SK-N-SH treated with all-trans-retinoic acid at 6 μM for 48 hours (cell line): ENCODE measurements around the gene TNIK.

Source experiments
- ARNTL ChIP-seq: fragments of 450-650 bp; formaldehyde crosslinking; IDR thresholded peaks from 2 replicates; pipeline ENCODE4 v1.5.0; 2020; ENCODE audit warnings: low read depth, mild to moderate bottlenecking, moderate library complexity, borderline replicate concordance
- BACH2 ChIP-seq: fragments of 250-450 bp; sonication (Bioruptor Pico); IDR thresholded peaks from 2 replicates; pipeline ENCODE4 v1.9.0; 2021; ENCODE audit warnings: mild to moderate bottlenecking, borderline replicate concordance
- CSDC2 ChIP-seq: fragments of 250-450 bp; sonication (Bioruptor Pico); IDR thresholded peaks from 2 replicates; pipeline ENCODE4 v1.5.0; 2020; ENCODE audit warnings: mild to moderate bottlenecking, moderate library complexity
- ESRRG ChIP-seq: fragments of 250-450 bp; sonication (Bioruptor Pico); IDR thresholded peaks from 2 replicates; pipeline ENCODE4 v1.6.1; 2021; ENCODE audit warnings: mild to moderate bottlenecking
- ISL1 ChIP-seq: fragments of 250-450 bp; sonication (Bioruptor Pico); IDR thresholded peaks from 2 replicates; pipeline ENCODE4 v2.1.2; 2022; ENCODE audit warnings: mild to moderate bottlenecking, moderate library complexity
- OSR1 ChIP-seq: fragments of 250-450 bp; sonication (Bioruptor Pico); IDR thresholded peaks from 2 replicates; pipeline ENCODE4 v1.8.0; 2022; ENCODE audit warnings: moderate library complexity, mild to moderate bottlenecking, inconsistent platforms
- PATZ1 ChIP-seq: fragments of 250-450 bp; sonication (Bioruptor Pico); IDR thresholded peaks from 2 replicates; pipeline ENCODE4 v1.8.0; 2020; ENCODE audit warnings: mild to moderate bottlenecking, moderate library complexity, borderline replicate concordance
- RARB ChIP-seq: fragments of 250-450 bp; sonication (Bioruptor Pico); IDR thresholded peaks from 2 replicates; pipeline ENCODE4 v1.8.0; 2021; ENCODE audit warnings: mild to moderate bottlenecking, moderate library complexity
- TSHZ2 ChIP-seq: fragments of 250-450 bp; sonication (Bioruptor Pico); IDR thresholded peaks from 2 replicates; pipeline ENCODE4 v1.5.0; 2020; ENCODE audit warnings: mild to moderate bottlenecking, moderate library complexity
- ZFP3 ChIP-seq: fragments of 250-450 bp; sonication (Bioruptor Pico); IDR thresholded peaks from 2 replicates; pipeline ENCODE4 v1.5.0; 2020; ENCODE audit warnings: mild to moderate bottlenecking, moderate library complexity
- ZFP30 ChIP-seq: fragments of 450-650 bp; formaldehyde crosslinking; IDR thresholded peaks from 2 replicates; pipeline ENCODE4 v1.5.0; 2022; ENCODE audit warnings: mild to moderate bottlenecking, moderate library complexity
- ZNF565 ChIP-seq: fragments of 450-650 bp; formaldehyde crosslinking; conservative IDR thresholded peaks from 2 replicates; pipeline ENCODE4 v1.5.0; 2020; ENCODE audit warnings: low read depth, mild to moderate bottlenecking, moderate library complexity
- TF ChIP-seq, protein P1 (sequence below): fragments of 250-450 bp; sonication (Bioruptor Pico); IDR thresholded peaks from 2 replicates; pipeline ENCODE4 v1.5.1; 2020; ENCODE audit warnings: low read depth, mild to moderate bottlenecking, moderate library complexity
- TF ChIP-seq, protein P2 (sequence below): fragments of 250-450 bp; sonication (Bioruptor Pico); IDR thresholded peaks from 2 replicates; pipeline ENCODE4 v1.8.0; 2021; ENCODE audit warnings: low read depth, mild to moderate bottlenecking, moderate library complexity, borderline replicate concordance

DNA sequence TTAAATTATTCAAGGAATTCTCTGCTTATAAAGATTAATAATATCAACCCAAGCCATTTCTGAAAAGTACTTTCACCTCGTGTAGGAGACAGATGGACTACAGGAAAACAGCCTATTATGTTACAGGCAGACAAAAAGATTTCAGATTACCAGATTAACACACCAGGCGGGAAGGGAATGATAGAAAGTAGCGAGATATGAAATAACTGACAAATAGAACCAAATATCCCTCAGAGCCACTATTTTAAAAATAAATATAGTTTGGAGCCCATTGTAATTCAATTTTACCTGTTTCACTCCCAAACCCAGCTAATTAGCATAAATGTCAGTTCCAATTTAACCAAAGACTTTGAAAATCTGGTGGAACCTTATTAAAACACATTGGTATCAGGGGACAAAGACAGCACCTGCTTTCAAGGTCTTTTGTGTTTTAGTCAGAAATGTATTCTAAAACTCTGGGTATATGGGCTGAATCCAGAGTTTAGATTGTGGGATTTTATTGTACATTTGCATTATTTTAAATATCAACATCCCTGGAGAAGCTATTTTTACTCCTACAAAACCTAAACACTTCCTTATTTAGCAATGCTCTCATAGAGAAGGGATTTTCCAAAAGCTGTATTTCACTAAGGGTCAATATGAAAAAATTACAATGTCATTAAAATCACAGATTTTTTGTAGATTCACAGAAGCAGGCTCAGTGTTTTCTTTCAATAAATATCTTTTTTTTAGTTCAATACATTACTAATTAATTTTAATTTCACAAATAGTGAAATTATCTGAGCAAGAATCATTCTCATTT lies 138.4 kb downstream of the TNIK start:
- TF ChIP-seq, protein P1, sequence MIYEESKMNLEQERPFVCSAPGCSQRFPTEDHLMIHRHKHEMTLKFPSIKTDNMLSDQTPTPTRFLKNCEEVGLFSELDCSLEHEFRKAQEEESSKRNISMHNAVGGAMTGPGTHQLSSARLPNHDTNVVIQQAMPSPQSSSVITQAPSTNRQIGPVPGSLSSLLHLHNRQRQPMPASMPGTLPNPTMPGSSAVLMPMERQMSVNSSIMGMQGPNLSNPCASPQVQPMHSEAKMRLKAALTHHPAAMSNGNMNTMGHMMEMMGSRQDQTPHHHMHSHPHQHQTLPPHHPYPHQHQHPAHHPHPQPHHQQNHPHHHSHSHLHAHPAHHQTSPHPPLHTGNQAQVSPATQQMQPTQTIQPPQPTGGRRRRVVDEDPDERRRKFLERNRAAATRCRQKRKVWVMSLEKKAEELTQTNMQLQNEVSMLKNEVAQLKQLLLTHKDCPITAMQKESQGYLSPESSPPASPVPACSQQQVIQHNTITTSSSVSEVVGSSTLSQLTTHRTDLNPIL (CRISPR knock-in tag) = no peak
- TF ChIP-seq BACH2 = no peak
- no peak for TF ChIP-seq CSDC2 (CRISPR knock-in tag)
- peak; percentile 3; the same call in 1 of the 2 replicates for TF ChIP-seq ISL1 (CRISPR knock-in tag)
- TF ChIP-seq RARB (CRISPR knock-in tag) = no peak
- TF ChIP-seq, protein P2, sequence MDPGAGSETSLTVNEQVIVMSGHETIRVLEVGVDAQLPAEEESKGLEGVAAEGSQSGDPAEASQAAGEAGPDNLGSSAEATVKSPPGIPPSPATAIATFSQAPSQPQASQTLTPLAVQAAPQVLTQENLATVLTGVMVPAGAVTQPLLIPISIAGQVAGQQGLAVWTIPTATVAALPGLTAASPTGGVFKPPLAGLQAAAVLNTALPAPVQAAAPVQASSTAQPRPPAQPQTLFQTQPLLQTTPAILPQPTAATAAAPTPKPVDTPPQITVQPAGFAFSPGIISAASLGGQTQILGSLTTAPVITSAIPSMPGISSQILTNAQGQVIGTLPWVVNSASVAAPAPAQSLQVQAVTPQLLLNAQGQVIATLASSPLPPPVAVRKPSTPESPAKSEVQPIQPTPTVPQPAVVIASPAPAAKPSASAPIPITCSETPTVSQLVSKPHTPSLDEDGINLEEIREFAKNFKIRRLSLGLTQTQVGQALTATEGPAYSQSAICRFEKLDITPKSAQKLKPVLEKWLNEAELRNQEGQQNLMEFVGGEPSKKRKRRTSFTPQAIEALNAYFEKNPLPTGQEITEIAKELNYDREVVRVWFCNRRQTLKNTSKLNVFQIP (CRISPR knock-in tag) = no peak
- TF ChIP-seq ZFP30 (CRISPR knock-in tag) = no peak
- no peak for TF ChIP-seq PATZ1
- no peak for TF ChIP-seq TSHZ2 (CRISPR knock-in tag)
- no peak for TF ChIP-seq ZFP3 (CRISPR knock-in tag)
- no peak for TF ChIP-seq ZNF565
- no peak for TF ChIP-seq ARNTL (CRISPR knock-in tag)
- TF ChIP-seq ESRRG (CRISPR knock-in tag) = no peak
- TF ChIP-seq OSR1 = no peak
